Glutamatergic neuron (in vitro differentiated cells): Measurements from ENCODE around the gene ZBTB34. TPM values are rescaled to one million over a fixed set of nuclear protein-coding genes. Genes with fewer than 3 reads are reported as not detected.

Experiments
- DNase-seq: peaks from one replicate; pipeline ENCODE4 v3.0.0; 2022
- H3K27ac Mint-ChIP-seq: one replicate; pipeline ENCODE4 v1.8.0; 2020; ENCODE audit warnings: mild to moderate bottlenecking, mixed read lengths, inconsistent platforms; ENCODE audit not compliant: unreplicated experiment
- H3K27me3 Mint-ChIP-seq: one replicate; pipeline ENCODE4 v1.8.0; 2020; ENCODE audit warnings: mild to moderate bottlenecking, moderate library complexity, mixed read lengths, inconsistent platforms; ENCODE audit not compliant: unreplicated experiment
- H3K36me3 Mint-ChIP-seq: one replicate; pipeline ENCODE4 v1.8.0; 2020; ENCODE audit warnings: mild to moderate bottlenecking, mixed read lengths, inconsistent platforms; ENCODE audit not compliant: unreplicated experiment
- H3K4me1 Mint-ChIP-seq: one replicate; pipeline ENCODE4 v1.8.0; 2020; ENCODE audit warnings: mild to moderate bottlenecking, low read depth, mixed read lengths, inconsistent platforms; ENCODE audit not compliant: unreplicated experiment
- H3K4me3 Mint-ChIP-seq: one replicate; pipeline ENCODE4 v1.8.0; 2020; ENCODE audit warnings: mild to moderate bottlenecking, mixed read lengths, inconsistent platforms; ENCODE audit not compliant: unreplicated experiment
- H3K9me3 Mint-ChIP-seq: one replicate; pipeline ENCODE4 v1.8.0; 2020; ENCODE audit warnings: mild to moderate bottlenecking, moderate library complexity, mixed read lengths, inconsistent platforms; ENCODE audit not compliant: unreplicated experiment
- total RNA-seq: library from RNA; stranded (reverse); fragmentation: NEBNext Ultra II Directional; extraction: Animal tissue kit (Norgen Biotek cat#: 25700); gene quantifications from one replicate; pipeline ENCODE4 v1.2.1, GENCODE V29; 2021; ENCODE audit not compliant: unreplicated experiment
- TF ChIP-seq, protein P1 (sequence below): fragments of 200-600 bp; sonication (generic); IDR thresholded peaks from one replicate; pipeline ENCODE4 v1.5.0; 2021; ENCODE audit not compliant: partially characterized antibody, unreplicated experiment

Gene ZBTB34
- total RNA-seq, 1 donor from 2014 or later, result 21.0 TPM

DNA sequence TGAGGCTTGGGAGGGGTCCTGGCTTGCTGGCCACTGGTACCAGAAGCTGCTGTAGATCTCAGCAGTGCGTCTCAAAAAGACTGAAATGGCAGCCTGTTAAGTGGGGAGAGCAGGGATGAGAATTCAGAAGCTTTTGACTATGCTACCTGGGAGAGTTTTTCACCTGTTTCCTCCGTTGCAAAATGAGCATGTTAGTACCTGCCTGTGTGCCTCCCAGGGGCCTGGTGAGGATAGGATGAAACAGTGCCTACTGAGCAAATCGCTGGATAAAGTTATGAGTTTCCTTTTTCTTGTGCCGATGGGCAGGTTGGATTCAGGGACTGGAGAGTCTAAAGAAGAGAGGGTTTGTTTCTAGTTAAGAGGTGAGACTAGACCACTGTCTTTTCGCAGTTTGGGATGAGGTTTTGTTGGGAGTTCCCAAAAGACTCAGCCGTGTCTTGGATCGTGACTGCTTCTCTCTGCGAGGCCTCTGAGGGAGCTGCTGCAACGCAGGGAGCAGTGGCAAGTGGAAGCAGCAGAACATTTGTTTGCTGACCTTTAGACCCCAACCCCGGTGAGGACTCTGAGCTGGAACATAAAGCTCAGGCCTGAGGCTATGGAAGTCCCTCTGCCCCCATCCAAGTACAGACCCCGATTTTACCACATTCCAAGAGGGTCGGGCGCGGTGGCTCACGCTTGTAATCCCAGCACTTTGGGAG, 55.6 kb downstream of the ZBTB34 start:
- Mint-ChIP-seq H3K36me3 (no peaks in the 10 kb centered on the region), H3K27me3 (peaks cover 11% of the 10 kb centered on the region), H3K9me3 (peaks cover 4% of the 10 kb centered on the region), H3K27ac (peak overlapping the region; percentile 52), H3K4me1 (peaks cover 2% of the 10 kb centered on the region), H3K4me3 (peak overlapping the region; percentile 83)
- TF ChIP-seq, protein P1, sequence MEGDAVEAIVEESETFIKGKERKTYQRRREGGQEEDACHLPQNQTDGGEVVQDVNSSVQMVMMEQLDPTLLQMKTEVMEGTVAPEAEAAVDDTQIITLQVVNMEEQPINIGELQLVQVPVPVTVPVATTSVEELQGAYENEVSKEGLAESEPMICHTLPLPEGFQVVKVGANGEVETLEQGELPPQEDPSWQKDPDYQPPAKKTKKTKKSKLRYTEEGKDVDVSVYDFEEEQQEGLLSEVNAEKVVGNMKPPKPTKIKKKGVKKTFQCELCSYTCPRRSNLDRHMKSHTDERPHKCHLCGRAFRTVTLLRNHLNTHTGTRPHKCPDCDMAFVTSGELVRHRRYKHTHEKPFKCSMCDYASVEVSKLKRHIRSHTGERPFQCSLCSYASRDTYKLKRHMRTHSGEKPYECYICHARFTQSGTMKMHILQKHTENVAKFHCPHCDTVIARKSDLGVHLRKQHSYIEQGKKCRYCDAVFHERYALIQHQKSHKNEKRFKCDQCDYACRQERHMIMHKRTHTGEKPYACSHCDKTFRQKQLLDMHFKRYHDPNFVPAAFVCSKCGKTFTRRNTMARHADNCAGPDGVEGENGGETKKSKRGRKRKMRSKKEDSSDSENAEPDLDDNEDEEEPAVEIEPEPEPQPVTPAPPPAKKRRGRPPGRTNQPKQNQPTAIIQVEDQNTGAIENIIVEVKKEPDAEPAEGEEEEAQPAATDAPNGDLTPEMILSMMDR, result no peak
- DNase-seq, result no peak

DNA sequence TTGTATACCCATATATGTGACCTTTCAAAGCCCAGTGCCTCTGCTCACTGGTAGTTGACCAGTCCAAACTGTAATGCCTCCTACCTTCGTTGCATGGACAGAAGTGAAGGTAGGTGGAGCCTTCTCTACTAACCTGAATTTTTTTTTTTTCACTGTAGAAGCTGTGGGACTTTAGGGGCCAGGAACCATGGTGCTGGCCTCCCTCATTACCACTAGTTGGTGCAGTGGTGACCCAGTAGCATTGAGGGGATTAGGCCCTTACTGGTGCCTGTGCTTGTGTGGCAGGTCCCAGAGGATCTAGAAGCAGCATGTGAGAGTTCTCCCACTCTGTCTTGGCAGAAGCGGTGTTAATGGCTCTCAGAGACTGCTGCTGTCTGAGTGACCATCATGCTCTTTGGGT, 56.5 kb downstream of the ZBTB34 start:
- Mint-ChIP-seq H3K4me1 (peaks cover 2% of the 10 kb centered on the region), H3K27ac (no peak overlapping the region), H3K27me3 (peaks cover 9% of the 10 kb centered on the region), H3K36me3 (no peaks in the 10 kb centered on the region), H3K4me3 (no peak overlapping the region), H3K9me3 (peaks cover 4% of the 10 kb centered on the region)
- TF ChIP-seq, protein P1, result no peak
- DNase-seq, result no peak

DNA sequence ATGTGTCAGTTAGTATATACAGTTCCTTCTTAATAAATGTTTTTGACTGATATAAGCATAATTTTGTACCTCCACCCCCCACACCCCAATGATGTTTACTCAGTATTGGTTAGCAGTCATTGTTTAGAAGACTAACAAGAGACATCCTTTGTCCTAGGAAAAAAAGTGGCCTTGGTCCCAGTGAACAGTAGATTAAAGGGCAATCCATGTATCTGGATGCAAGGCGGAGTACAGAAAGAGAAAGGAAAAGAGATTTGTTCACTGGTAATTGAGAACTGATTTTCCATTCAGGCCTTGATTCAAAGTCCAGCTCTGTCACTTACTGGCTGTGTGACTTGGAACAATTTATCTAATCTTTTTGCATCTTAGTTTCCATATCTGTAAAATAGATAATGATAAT, 58.8 kb downstream of the ZBTB34 start:
- Mint-ChIP-seq H3K4me1 (peaks cover 2% of the 10 kb centered on the region), H3K27ac (no peak overlapping the region), H3K9me3 (no peaks in the 10 kb centered on the region), H3K27me3 (peaks cover 5% of the 10 kb centered on the region), H3K36me3 (no peaks in the 10 kb centered on the region), H3K4me3 (no peak overlapping the region)
- TF ChIP-seq, protein P1, result no peak
- DNase-seq, result no peak

DNA sequence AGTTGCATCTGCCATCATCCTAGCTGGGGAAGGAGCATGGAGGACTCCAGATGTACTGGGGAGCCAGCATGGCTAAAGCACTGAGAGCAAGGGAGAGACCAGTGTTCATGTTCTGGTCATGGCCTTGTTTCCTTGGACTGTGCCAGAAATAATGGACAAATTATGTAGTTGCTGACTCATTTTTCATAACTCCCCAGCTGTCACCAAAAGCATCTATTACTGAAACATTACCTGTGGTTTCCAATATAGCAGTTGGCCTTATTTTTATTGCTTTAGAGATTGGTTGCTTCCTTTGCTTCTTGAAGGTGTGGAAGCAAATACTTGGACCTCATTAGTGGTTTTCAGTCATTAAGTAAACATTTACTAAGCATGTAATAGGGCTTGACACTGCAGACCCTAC, 65.4 kb downstream of the ZBTB34 start:
- Mint-ChIP-seq H3K27me3 (no peaks in the 10 kb centered on the region), H3K36me3 (no peaks in the 10 kb centered on the region), H3K4me1 (no peaks in the 10 kb centered on the region), H3K9me3 (no peaks in the 10 kb centered on the region), H3K4me3 (no peak overlapping the region), H3K27ac (no peak overlapping the region)
- DNase-seq, result no peak
- TF ChIP-seq, protein P1, result no peak

DNA sequence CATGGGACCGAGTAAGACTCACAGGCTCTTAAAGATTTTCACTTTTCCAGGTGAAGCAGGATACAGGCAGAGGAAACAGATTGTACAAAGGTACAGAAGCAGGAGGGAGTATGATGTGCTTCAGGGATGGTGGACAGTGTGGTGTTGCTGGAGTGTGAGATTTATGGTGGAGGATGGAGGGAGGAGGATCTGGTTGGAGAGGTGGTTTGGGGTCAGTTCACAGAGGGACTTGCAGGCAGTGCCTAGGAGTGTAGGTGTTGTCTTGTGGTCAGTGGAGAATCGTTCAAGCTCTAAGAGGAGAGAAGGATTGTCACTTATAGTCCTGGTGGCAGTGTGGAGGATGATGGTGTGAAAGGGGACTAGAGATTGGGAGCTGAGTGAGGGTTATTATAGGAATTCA, 65.9 kb downstream of the ZBTB34 start:
- Mint-ChIP-seq H3K36me3 (no peaks in the 10 kb centered on the region), H3K27me3 (no peaks in the 10 kb centered on the region), H3K9me3 (no peaks in the 10 kb centered on the region), H3K4me3 (no peak overlapping the region), H3K27ac (no peak overlapping the region), H3K4me1 (no peaks in the 10 kb centered on the region)
- TF ChIP-seq, protein P1, result no peak
- DNase-seq, result no peak
